NCI-H2171 (cell line): ENCODE measurements around the gene TMX1.
"Not testable (repeated sequence)": the region's sequence is repeated elsewhere in the genome, so short reads cannot be mapped to it uniquely, and the experiment has no call there.

Source experiments
- DNase-seq: peaks from one replicate; lab custom pipeline; 2025; lab: John Stamatoyannopoulos, UW

The TMX1 gene, protein sequence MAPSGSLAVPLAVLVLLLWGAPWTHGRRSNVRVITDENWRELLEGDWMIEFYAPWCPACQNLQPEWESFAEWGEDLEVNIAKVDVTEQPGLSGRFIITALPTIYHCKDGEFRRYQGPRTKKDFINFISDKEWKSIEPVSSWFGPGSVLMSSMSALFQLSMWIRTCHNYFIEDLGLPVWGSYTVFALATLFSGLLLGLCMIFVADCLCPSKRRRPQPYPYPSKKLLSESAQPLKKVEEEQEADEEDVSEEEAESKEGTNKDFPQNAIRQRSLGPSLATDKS

GRCh38 chr14:51239813-51240803 is at the start of gene TMX1:
Gene TMX1 (plus strand): TSS chr14:51240247. CDS start chr14:51240293, 46 bp downstream.
- DNase-seq: peak; percentile 98

GRCh38 chr14:51201890-51202289 is 38.2 kb upstream of the TMX1 start:
- DNase-seq: no peak

DNA sequence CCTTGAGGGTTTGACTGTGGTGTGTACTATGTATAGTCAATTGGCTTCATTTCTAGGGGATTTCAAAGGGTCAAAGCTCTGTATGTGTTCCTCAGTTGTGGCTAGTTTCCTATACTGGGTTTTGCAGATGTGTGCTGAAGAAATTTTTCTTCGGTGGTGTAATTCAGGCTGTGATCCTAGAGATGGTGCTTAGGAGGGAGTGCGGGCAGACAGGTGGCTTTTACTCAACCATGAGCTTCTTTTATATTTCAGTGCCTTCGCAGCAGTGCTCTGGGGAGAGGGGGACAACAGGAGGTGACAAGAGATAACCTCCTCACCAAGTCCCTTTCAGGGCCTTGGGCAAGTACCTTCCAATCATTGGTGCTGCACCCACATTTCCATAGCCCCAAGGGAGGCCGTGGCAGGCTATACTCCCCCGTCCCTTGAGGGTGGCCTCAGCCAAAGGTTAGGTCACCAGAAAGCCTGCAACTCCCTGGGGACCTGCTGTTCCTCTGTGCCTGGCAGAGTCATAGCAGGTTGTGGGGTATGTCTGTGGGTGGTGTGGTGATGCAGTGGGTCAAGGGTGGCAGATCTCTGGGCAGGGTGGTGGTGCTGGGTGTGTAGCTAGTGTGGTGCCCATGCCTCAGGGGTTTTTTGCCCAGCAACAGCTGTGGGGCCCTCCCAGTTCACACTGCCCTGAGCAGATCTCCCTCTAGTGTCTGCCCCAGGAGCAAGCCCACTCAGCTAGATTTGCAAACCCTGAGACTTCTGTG is 37.0 kb upstream of the TMX1 start:
- no peak for DNase-seq

DNA sequence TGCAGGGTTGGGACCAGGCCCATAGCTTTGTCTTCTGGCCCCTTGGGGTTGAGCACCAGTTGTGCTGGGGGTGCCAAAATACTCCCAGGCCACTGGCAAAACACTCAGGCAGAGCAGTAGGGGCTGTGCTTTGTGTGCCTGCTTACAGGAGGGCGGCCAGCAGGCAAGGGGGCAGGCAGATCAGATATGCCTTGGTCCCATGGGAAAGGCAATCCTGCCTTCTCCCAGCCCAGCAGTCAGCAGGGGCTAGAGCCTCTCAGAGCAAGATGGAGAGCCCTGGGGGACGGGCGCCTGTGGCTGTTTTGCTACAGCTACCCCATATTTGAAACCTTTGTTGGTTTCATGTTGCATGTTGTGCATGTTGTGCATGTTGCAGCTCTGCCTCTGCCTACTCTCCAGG is 36.2 kb upstream of the TMX1 start:
- DNase-seq: no peak

- peak; percentile 50 for DNase-seq
These were observed 34.6 kb upstream of the TMX1 start for GRCh38 chr14:51205486-51205885.

DNA sequence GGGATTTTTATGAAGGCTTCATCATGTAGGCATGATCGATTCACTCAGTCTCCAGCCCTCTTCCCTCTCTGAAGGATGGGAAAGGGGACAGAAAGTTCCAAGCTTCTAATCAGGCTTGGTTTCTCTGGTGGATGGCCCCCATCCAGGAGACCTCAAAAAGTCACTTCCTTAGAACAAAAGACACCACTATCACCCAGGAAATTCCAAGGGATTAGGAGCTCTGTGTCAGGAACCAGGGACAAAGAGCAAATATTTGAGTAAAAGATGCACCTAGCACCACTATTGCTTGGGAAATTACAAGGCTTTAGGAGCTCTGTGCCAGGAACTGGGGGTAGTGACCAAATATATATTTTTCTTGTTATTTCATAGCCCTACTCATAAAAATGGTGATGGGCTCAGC is 33.6 kb upstream of the TMX1 start:
- no peak for DNase-seq

DNA sequence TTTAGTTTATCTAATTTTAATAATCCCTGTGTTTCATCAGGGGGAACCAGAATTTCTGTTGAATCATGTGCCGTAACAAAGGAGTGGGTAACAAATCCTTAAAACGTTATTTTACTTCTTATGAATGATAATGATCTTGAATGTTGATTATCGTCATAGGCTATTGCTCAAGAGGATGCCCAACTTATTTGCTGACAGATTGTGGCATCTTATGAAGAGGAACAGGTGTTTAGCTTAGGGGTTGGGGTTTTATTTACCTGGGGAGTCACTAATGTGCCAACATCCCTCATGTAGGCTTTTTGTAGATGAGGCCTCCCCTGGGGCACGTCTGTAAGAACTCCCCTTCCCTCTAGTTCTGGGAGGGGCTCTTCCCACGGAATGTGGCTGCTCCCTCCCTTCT is 32.4 kb upstream of the TMX1 start:
- peak; percentile 85 for DNase-seq

GRCh38 chr14:51208982-51209381 is 31.1 kb upstream of the TMX1 start:
- peak; percentile 93 for DNase-seq

DNA sequence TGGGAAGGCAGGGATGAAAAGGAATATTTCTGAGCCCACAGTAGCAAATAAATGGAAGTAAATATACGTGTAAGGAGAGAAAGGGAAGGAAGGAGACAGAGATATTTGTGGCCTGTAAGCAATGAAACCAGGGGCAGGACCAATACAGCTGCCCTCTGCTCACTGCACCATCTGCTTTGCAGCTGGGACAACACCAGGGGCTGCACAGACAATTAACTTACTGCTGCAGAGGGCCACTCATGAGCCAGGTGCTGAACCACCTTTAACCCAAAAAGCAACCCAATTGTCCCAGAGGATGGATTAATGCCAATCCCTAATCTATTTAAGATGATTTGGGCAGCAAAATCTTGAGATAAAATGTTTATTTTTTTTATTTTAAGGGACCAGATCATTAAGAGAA is 30.6 kb upstream of the TMX1 start:
- peak; percentile 66 for DNase-seq

GRCh38 chr14:51210594-51210993 is 29.5 kb upstream of the TMX1 start:
- DNase-seq: peak; percentile 39

DNA sequence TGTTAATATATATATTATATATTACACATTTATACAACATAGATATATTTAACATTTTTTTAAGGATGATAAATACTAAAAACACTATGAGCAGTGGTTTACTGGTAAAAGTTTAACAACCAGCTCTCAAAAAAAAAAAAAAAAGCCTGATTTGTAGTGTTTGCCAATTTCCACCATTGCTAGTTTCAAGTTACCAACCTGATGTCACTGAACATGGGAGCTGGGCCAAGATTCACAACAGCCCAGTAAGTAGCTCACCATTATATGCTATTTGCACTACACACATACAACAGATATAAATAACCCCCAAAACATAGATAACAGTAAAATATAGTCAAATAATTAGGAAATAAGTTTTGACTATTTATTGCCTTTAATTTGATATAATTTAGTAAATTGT is 28.9 kb upstream of the TMX1 start:
- DNase-seq: peak; percentile 87

- DNase-seq: no peak
These were observed 23.4 kb upstream of the TMX1 start for GRCh38 chr14:51216602-51217001.

DNA sequence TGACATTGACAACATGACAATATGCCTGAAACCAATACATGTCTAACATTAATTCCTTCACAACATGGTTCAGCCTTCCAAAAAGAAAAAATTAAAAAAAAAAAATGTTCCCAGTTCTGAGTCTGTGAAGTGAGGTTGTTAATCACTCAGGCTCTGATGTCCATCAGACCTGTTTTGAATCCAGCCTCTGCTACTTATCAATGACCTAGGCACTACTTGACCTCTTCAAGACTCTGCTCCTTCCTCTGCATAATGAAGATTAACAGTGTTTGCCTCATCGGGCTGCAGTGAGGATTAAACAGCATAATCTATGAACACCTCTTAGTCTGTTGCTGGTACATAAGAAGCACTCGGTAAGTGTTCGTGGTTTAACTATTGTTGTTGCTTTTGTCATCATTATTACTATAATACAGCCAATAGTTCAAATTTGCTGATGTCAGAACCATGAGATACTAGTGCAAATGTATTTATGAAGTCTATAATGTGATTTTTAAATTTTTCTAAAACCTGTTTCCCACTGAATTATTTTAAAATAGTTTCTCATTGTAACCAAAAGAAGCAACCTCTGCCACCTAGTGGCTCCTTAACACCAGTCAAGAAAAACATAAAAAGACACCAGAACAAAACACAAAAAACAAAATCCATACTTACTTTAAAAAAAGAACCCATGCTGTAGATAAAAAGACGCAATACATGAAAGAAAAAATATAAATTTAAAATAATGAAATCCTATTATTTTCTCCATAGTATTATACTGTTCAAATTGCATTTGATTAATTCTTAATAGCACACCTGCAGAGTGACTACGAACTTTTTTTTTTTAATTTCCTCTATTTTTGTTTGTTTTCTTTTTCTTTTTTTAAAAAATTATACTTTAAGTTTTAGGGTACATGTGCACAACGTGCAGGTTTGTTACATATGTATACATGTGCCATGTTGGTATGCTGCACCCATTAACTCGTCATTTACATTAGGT is 20.3 kb upstream of the TMX1 start:
- DNase-seq: peak; percentile 33

- DNase-seq: not testable (repeated sequence)
These were observed 16.6 kb upstream of the TMX1 start for GRCh38 chr14:51223463-51223862.

DNA sequence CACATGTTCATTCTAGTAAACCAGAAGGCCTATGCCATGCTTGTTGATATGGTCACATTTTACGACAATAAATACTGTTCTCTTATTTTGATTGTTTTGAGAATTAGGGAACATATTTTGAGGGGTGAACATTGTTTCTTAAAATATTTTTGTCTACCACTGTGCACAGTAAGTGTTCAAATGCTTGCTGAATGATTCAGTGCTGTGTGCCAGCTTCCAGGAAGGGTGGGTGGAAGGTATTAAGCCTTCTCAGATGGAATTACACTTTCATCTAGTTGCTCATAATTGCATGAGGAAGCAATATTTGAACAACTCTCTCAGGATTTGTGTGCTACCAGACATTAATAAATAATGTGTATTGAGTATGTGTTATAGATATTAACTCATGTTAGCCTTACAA is 15.5 kb upstream of the TMX1 start:
- DNase-seq: no peak

- DNase-seq: no peak
These were observed 14.3 kb upstream of the TMX1 start for GRCh38 chr14:51225751-51226150.

DNA sequence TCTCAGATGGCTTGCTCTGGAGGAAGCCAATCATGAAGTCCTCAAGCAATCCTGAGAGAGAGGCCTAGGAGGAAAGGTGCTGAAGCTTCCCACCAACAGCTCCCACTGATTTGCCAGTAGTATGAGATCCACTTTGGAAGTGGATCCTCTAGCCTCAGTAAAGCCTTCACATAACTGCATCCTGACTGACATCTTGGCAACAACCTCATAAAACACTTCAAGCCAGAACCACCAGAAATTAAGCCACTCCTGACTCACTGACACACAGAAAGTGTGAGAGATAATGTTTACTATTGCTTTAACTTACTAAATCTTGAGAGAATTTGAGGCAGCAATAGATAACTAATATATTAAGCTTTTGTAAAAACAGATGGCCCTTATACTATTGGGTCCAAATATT is 11.7 kb upstream of the TMX1 start:
- DNase-seq: no peak

DNA sequence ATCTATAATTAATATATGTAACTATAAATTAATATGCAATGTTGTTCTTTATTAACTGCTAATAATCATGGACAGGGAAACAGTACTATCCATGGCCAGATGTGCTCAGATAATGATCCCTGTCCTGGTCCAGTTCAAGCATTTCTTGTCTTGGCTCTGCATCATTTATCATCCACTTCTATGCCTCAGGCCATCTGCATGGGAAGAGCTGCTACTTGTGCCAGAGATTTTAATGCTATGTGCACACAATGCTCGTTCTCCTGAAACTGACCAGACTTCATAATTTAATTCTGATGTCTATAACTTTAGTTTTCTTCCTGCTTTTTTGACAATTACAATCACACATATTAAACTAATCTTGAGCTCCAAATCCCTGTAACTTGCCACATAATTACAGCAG is 11.2 kb upstream of the TMX1 start:
- DNase-seq: no peak

DNA sequence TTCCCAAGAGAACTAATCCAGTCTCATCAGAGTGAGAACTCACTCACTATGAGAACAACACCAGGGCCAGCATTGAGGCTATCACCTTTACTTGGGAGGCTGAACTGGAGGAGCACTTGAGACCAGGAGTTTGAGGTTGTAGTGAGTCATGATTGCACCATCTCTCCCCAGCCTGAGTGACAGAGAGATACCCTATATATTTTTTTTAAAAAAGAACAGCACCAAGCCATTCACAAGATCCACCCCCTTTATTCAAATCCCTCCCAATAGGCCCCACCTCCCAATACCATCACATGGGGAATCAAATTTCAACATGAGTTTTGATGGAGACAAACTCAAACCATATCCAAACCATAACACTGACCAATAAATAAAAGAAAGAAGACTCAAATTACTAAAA is 3.7 kb upstream of the TMX1 start:
- DNase-seq: no peak

DNA sequence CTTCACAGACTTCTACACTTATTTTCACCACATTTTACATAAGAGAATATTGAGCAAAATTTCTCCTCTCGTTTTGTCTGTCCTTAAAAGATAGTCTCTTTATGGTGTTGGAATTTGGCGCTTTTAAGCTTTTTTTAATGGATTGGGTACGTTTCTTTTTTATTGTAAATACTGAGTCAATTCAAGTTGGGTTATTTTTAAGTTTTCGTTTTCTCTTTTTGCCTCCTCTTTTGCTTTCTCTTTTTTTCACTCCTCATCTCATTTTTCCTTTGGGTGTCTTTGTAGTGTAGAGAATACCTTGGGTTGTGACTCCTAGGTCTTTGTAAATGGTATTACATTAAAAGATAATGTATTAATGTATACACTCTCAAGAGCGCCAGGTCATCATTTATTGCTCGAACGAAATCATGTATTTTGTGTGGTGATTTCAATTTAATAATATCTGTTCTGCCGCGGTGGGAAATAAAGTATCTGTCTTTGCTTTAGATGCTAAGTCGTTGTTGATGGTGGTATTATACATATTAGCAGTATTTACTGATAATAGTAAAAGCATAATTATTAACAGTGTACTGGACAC is 845 bp downstream of the TMX1 start:
- no peak for DNase-seq
